Epithelial cell of esophagus (primary cell): ENCODE results near the gene VDAC1.

Experiments used
- DNase-seq: peaks from one replicate; pipeline ENCODE4 v3.0.0; 2010; ENCODE audit warnings: low read depth
- H3K4me3 ChIP-seq: 2 replicates; pipeline ENCODE4 v1.5.1; 2011; ENCODE audit warnings: mild to moderate bottlenecking, low read length, control low read depth
- CTCF ChIP-seq: IDR thresholded peaks from 2 replicates; pipeline ENCODE4 v1.5.1; 2011; ENCODE audit warnings: low read depth, mild to moderate bottlenecking, low read length, control low read depth, inconsistent platforms; ENCODE audit not compliant: insufficient read depth; ENCODE audit errors: missing control alignments

Gene VDAC1

GRCh38 chr5:133934311-133934710 lies 70.5 kb downstream of the VDAC1 start:
- no peak for DNase-seq
- no peak overlapping the region for H3K4me3 ChIP-seq
- TF ChIP-seq CTCF: no peak

GRCh38 chr5:133933670-133934295 lies 71.0 kb downstream of the VDAC1 start:
- DNase-seq: no peak
- no peak for TF ChIP-seq CTCF

GRCh38 chr5:133933169-133933509 lies 71.6 kb downstream of the VDAC1 start:
- H3K4me3 ChIP-seq: no peak overlapping the region
- no peak for DNase-seq
- TF ChIP-seq CTCF: no peak

More at GRCh38 chr5:133933670-133934295, 71.0 kb downstream of the VDAC1 start:
- H3K4me3 ChIP-seq: no peak overlapping the region

- no peak for TF ChIP-seq CTCF
- no peak for DNase-seq
- no peak overlapping the region for H3K4me3 ChIP-seq
Observed at GRCh38 chr5:133932441-133933168, 72.2 kb downstream of the VDAC1 start.

- TF ChIP-seq CTCF: no peak
- DNase-seq: no peak
- H3K4me3 ChIP-seq: no peak overlapping the region
Observed at GRCh38 chr5:133931546-133931945, 73.2 kb downstream of the VDAC1 start.

- no peak for TF ChIP-seq CTCF
- no peak for DNase-seq
- H3K4me3 ChIP-seq: no peak overlapping the region
Observed at GRCh38 chr5:133930813-133931090, 74.0 kb downstream of the VDAC1 start.
